Measurements from ENCODE around the gene ZFHX2.

DNA sequence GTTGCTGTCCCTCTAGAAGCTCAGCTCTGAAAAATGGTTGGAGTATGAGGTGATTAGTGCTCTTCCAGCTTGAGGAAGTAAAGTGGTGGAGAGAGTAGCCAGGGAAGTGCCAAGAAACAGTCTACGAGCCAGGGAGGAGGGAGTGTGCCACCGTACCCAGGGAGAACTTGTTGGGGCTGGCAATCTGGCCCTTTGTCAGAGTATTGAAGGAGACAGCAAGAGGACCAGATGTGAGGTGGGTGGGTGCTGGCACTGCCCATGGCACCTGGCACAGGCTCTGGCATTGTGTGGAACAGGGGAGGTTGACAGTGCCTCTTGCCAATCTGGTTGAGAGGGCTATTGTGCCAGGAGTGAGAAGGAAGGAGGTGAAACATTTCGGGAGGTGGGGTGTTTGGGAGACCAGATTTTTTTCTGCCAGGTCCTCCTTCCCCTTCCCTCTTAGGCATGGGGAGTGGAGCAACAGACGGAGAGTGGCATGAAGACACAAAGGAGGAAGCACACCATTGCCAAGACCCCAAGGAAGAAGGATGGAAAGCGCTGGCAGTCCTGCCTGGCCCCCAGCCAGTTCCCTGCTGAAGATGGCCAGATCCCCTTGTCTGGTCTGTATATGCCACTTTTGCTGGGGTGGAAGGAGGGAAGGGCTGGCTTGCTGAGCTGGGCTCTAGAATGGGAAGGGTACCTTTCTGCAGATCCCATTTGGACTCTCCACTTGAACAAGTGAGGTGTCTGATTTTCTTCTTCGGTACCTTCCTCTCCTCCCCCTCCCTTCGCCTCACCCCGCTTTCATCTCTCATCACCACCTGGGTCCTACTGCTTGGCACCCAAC is 37.5 kb downstream of the ZFHX2 start:
- TF ChIP-seq CTCF (IDR thresholded peaks at IDR 0.05; ENCODE audit: insufficient read depth, low read depth, low read length) (no peak), EZH2 (IDR thresholded peaks at IDR 0.05; ENCODE audit: insufficient read depth, low read length) (no peak)

Data from astrocyte (in vitro differentiated cells and primary cell).